ENCODE results near the gene EEF1AKMT1.

Gene EEF1AKMT1

DNA sequence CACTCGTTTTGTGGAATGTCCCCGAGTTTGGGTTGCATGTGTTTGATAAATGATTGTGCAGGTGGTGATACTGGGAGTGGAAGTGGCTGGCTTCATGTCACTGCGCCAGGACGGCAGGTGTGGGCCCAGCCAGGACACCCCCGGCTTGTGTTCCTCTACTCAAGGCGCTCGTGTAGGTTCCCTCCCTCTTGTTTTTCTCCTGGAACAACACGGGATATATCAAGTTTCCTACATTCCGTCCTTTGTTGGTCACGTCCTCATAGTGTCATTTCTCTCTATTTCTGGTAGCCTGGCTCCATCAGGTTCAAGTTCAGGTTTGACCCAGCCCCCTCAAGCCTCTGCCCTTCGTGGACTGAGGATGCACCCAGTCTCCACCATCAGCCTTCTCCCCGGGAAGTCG is 54.0 kb downstream of the EEF1AKMT1 start:
- DNase-seq (ENCODE audit: low read depth in 2 of 2): no peak

DNA sequence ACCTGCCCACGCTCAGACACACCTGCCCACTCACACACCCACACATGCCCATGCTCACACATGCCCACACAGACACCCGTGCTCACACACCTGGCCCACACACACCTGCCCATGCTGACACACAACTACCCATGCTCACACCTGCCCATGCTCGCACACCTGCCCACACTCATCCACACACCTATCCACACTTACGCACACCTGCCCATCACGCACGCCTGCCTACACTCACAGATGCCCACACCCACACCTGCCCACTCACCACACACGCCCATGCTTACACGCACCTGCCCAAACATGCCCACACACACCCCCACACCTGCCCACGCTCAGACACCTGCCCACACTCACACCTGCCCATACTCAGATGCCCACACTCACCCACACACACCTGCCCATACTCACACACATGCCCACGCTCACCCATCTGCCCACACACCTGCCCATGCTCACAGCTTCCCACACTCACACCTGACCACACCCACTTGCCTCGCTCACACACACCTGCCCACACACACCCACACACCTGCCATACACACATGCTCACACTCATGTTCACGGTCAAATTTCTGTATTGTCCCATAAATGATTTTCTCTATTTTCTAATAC is 54.7 kb downstream of the EEF1AKMT1 start:
- DNase-seq (ENCODE audit: low read depth in 2 of 2): no peak

DNA sequence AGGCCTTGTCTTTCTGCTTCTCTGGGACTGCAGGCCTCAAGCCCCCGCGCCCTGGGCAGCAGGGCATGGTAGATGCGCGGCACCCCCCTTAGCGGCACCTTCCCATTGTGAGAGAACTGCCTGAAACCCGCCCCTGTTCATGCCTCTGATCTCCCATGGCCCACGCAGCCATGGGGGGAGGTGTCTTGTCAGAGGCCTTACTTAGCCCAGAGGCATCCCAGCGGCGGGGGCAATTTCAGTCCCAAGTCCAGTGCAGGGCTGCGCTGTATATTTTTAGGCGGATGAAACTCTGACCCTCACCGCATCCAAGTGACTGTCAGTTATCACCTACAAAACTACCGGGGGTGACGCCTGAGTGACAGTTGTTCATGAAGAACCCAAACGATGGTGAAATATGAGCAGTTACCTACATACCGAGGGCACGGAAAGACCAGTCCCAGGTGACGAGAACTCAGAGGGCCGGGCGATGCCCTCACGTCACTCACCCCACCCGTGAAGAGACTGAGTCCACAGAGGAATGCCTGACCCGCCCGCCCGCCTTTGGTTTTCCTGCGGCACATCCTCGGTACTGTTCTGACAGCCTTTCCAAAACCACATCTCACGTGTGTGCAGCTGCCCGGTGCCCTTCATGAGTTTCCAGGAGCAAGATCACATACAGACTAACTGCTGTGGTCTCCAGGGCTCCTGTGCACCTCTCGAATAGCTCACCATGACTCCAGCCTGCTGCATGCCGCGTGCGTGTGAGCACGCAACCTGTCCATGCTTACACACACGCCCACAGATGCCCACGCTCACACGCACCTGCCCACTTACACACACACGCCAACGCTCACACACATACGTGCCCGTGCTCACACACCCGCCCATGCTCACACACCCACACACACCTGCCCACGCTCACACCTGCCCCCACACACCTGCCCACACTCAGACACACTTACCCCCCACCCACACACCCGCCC is 55.9 kb downstream of the EEF1AKMT1 start:
- no peak for DNase-seq (ENCODE audit: low read depth in 2 of 2)

DNA sequence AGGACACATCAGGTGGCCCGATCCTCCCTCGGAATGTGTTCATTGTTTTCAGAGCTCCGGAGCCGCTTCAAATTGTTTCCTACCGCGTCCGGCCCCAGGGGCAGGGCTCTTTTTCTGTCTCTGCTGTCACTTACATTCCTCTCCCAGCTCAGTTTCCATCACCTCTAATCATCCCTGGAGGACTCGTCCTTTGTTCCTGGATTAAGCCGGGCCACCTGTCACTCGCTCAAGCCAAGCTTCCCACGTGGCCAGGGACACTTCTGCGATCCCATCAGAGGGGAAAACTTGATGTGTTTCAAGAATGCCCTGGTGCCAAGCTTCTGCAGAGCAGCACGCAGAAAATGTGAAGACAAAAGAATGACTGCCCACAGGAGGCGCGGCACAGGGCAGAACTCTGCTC is 56.8 kb downstream of the EEF1AKMT1 start:
- no peak for DNase-seq (ENCODE audit: low read depth in 2 of 2)

DNA sequence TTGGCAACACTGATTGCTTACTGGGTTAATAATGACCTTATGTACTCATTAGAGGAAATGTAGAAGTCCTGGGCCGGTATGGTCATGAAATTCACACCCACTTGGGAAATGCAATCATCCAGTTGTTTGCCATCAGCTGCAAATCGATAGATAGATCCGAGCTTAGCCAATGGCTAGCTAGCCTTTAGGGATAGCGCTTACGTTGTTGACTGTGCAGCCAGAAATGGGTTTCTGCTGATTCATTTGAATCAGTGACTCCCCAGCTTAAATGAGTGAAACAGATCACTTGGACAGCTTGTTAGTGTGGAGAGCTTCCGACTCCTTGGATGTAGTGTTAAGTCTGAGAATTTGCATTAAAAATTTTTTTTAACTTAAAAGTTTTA is 58.4 kb downstream of the EEF1AKMT1 start:
- DNase-seq (ENCODE audit: low read depth in 2 of 2): no peak

DNA sequence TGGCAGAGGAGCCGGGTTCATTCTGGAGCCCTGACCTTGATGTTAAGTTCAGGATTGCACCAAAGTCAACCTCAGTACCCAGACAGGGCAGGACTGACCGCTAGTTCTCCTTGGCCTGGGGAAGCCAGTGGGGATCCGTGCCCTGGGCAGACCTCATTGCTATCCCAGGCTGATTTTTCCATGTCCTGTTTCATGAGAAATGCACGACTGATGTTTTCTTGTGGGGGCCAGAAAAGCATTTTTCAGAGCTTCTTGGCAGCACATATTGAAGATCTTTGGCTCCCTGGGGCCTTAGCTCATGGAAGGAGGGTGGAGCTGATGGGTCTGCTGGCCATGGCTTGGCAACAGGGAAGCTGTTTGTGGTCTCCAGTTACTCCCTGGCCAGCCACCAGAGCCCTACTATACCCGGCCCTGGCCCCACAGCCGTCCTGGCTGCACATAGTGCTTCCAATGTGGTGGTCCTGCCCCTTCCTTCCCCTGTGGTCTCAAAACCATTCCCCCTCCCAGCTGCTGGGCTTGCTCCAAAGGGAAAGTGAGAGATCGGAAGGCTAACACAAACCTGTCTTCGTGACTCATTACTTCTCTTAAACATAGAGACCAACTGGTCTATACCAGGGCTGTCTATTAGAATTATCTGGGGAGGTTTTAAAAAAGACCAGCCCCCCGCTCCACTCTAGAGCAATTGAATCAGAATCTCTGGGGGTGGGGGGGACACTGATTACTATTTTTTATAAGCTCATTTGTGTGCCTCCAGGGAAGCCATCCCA is 59.0 kb downstream of the EEF1AKMT1 start:
- no peak for DNase-seq (ENCODE audit: low read depth in 2 of 2)

DNA sequence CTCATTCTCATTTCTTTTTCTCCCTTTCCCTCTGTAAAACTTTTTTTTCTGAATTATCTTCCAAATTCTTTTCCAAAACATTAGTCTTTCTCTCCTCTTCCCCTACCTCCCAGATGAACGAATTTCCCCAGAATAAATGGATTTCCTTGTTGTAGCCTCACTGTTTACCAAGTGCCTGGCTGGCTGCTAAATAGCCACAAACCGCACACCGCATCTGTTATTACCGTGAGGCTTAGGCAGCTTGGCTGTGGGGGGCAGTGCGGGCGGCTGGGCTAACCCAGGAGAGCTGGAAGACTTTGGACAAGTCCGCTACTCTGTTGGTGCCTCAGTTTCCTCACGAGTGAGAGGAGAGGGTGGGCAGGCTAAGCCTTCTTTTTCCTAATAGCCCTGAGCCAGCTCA is 59.6 kb downstream of the EEF1AKMT1 start:
- no peak for DNase-seq (ENCODE audit: low read depth in 2 of 2)

DNA sequence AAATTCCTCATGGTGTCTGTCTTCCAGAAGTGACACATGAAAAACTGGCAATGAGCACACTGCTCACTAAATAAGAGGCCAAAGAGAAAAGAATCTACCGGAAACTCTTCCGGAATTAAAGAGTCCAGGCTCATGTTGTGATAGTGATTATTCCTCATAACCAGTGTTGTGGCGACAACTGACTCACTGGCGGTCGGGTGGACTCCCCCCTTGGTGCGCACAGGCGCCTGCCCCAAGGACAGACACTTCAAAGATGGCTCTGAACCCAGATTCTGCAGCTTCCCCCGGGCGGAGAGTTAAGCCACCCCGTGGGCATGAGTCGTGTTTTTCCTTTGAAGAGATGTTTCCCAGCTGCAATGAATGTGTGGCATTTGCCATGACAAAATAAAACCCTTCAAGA is 60.0 kb downstream of the EEF1AKMT1 start:
- DNase-seq (ENCODE audit: low read depth in 2 of 2): no peak

DNA sequence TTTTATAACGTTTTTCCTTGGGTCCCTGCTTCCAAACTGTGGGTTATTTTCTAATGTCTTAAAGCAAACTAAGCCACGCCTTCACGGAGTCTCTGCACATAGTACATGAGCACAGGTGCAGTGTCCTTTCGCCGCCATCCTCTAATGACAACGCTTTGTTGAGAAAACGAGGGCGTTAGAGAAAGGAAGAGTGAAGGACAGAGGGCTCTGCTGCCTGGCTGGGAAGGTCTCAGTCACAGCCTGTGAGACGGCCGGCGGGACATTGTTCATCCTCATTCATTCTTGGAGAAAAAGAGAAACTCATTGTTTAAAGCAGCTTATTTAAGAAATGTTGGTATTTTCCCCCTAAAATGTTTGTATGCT is 60.8 kb downstream of the EEF1AKMT1 start:
- DNase-seq (ENCODE audit: low read depth in 2 of 2): no peak

DNA sequence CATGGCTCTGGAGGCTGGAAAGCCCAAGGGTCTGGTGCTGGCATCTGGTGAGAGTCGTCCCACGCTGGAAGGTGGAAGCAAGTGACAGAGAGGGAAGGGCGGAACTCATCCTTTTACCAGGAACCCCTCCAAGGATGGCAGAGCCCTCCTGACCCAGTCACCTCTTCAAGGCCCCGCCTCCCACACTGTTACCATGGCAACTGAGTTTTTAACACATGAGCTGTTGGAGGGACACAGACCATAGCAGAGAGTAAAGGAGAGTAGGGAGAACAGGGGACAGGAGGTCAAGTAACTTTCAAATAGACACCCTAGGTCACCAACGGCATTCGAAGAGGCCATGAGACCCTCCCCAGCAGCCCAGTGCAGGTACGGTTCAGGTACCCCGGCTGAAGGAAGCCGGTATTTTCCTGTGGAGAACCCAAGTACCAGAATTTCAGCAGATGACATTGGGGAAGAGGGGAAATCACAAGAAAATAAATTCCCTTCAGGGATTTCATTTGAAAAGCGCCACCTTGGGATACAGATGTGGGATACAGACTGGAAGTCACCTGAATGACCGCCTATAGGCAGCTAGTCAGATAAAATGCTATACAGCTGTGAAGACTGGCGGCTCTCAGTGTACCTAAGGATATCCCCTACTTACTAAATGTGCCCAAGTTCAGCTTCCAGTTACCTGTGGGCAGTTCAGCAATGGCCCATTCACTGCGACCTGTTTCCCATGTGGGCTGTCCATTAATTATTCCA is 62.3 kb downstream of the EEF1AKMT1 start:
- no peak for DNase-seq (ENCODE audit: low read depth in 2 of 2)

DNA sequence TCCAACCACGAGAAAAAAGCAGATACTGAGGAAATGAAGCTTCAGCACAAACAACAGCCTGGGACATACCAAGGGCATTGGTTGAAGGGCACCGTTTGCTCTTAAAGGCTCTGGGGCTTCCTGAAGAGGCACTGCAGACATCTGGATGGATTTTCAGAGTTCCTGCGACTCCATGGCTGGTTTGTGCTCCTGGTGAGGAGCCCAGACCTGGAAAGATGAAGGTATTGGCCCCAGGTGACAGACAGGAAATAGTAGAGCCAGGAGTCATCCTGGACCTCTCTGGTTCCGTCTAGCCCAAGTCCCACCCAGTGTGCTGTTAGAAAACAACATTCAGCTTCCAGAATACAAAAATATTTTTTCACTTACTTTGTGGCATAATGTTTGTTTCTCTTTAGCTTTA is 64.0 kb downstream of the EEF1AKMT1 start:
- DNase-seq (ENCODE audit: low read depth in 2 of 2): no peak

DNA sequence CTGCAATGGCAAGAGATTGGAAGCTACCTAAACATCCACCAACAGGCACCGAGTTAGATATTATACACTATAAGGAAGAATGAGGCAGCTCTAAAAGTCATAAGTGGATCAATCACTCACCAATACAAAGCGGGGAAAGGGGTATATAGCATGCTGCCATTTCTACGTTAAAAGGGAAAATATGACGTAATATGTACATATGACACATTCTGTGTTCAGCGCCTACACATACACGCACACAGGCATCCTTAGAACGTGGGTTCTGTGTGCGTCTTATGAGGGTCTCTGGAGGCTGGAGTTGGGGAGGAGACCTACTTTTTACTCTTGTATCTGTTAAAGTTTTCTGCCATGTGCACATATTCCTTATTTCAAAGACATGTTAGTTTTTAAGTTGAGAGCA is 64.4 kb downstream of the EEF1AKMT1 start:
- no peak for DNase-seq (ENCODE audit: low read depth in 2 of 2)

DNA sequence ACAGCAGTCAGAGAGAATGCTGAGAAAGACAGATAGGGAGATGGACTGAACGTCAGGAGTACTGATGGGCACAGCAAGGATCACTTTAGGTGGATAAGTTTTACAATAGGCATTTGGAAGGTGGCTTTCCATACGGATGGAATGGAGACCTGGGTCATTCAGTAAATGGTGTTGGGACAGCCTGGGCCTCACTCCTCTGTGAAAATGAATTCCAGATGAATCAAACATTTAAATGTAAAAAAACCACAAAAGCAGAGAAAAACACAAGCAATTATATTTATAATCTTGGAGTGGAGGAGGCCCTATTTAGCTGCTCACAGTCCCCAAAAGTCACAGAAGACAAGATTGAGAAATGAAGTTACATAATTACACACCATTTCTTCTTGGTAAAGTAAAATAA is 65.5 kb downstream of the EEF1AKMT1 start:
- DNase-seq (ENCODE audit: low read depth in 2 of 2): no peak

DNA sequence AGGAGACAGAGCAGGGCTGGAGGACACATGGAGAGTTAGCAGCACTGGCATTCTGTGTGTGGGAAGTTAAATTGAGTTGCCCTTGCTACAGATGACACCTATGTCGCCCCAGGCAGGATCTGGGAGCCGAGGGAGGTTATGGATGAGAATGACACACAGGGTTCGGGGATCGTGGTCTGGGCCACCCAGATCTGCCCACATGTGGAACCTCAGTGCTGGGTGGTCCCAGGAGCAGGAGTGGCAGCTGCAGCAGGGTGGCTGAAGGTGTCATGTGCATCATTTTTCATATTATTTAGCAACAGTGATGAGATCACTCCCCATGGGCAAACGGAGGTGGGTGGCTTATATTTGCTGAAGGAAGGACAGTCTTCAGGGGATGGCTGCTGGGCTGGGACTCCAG is 67.1 kb downstream of the EEF1AKMT1 start:
- DNase-seq (ENCODE audit: low read depth in 2 of 2): no peak

DNA sequence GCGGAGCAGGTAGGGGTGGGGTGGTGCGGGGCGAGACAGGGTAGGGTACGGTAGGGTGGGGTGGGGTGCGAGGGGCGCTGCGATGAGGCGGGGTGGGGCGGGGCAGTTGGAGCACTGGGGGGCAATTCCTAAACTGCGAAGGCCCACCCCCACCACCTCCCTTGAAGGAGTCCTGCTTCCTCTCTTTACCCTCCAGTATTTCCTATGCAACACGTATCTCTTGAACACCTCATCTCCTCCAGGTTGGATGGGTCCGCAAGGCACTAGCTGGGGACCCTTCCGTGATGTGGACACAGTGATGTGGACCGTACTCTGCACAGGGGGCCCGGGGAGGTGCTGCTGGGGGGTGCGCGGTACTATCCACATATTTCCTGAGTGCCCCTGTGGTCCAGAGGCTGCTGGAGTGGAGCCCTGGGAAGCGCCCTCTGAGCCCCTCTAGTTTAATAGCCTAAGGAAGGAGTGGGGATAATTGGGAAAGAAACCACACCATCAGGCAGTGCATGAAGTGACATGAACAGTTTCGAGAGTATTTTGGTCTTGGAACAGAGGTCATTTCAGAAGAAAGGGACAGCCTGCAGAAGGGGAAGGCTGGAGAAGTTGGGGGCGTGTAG is 69.2 kb downstream of the EEF1AKMT1 start:
- no peak for DNase-seq (ENCODE audit: low read depth in 2 of 2)

DNA sequence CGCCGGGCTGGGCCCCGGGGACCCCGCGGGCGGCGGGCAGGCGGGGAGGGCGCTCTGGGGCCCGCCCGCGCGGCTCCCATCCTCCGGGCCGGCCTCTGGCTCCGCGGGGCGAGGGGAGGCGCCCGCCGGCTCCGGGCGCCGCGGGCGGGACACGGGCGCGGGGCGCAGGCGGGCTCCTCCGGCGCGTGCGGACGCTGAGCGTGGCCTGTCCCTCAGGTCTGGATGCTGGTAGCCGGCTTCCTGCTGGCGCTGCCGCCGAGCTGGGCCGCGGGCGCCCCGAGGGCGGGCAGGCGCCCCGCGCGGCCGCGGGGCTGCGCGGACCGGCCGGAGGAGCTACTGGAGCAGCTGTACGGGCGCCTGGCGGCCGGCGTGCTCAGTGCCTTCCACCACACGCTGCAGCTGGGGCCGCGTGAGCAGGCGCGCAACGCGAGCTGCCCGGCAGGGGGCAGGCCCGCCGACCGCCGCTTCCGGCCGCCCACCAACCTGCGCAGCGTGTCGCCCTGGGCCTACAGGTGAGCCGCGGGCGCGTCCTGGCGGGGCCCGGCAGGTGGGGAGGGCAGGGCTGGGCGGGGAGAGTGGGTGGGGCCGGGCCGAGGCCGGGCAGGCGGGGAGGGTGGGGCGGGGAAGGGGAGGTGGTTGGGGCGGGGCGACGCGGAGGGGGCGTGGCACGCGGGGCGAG is 69.8 kb downstream of the EEF1AKMT1 start:
- DNase-seq (ENCODE audit: low read depth in 2 of 2): peak; percentile 43 to 60

DNA sequence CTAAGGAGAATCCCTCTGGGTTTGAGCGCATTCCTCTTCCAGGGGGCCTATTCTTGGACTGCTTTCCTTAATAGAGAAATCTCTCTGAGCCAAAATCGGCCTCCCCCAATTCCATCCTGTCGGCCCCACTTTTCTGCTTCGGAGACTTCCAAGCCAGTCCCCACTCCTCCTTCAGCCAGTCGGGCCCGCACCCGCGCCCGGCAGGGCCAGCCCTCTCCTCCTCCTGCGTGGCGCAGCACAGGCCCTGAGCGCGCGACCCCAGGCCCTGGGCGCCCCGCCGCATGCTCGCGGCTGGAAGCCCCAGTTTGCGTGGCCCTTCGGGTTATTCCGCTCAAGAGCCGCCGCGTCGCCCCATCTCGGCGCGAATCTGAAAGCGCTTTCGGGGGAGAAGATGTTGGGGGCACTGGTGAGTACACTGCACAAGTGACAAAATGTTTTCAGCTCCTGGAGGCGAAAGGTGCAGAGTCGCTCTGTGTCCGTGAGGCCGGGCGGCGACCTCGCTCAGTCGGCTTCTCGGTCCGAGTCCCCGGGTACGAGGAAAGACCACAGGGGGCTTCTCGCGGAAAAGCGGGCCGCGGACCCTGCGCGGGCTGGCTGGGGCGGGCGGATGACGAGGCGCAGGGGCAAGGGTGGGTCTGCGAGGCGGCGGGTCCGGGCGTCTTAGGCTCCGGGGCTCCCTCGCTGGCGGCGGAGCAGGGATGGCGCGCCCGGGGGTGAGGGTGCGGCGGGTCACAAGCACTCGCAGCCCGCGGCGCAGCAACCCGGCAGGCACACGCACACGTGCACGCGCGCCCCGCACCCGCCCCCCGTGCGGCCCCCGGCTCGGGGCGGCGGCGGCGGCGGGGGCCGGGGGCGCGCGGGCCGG is 70.6 kb downstream of the EEF1AKMT1 start, which contains the start of gene IL17D:
TSS of gene IL17D (plus strand) at position 785 of the 865 bp plus-strand sequence. CDS start 303 bp downstream, outside the sequence.
- DNase-seq (ENCODE audit: low read depth in 2 of 2): no peak

DNA sequence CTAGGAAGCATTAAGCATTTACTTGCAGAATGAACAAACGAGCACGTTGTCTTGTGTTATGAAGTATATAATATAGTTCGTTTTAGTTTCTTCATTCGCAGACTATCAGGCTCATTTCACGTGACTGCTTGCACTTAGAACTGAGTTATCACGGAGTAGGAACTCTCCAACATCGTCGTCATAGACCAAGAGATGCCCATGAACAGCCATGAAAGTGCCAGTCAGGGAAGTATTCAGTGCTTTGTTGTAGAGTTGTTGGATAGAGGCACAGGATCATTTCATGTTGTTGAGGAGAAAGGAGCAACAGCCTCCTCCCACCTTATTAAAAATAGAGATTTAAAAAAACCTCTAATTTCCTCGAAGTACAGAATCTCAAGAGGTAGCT is 71.2 kb downstream of the EEF1AKMT1 start:
- DNase-seq (ENCODE audit: low read depth in 2 of 2): no peak

DNA sequence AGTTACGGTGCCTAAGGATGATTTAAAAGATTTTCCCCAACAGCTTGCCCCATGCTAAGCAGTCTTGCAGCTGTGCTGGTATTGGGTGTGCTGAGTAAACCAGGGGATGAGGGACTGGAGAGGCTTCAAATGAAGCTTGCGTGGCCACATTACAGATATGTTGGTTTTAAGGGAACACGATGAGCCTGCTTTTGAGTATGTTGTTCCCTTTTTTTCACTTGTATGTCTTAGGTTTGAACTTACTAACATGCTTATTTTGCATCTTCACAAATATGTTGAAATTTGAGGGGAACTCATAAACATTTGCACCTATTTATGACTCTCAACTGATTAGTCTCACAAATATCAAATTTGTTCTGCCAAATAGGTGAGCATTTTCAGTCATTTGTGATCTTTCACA is 72.3 kb downstream of the EEF1AKMT1 start:
- DNase-seq (ENCODE audit: low read depth in 2 of 2): no peak

DNA sequence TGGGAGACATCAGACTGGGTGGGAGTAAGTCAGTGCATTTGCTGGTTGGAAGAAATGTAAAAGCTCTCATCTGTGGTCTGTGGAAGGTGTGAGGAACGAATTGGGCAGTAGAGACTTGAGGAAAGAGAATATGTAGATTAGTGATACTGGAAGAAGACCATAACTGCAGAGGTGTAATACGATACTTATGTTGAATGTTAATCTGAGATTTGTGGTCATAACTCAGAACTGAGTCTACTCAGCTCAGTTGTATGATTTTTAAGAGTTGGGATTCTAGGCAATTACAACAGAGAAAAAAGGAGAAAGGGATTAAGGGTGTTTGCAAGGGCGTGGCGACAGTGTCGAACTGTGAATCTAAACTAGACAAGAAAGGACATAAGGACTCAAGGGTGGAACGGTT is 73.5 kb downstream of the EEF1AKMT1 start:
- no peak for DNase-seq (ENCODE audit: low read depth in 2 of 2)
